HCT116 (cell line): ENCODE data around the gene RNF214. TPM values are rescaled to one million over a fixed set of nuclear protein-coding genes. Genes with fewer than 3 reads are reported as not detected.

Source experiments
- ATAC-seq: fragments of 200-7000 bp; cut with Tn5 transposase; 2 replicates; pipeline ENCODE4 v1.9.1; 2020; ENCODE audit warnings: mild to moderate bottlenecking, moderate library complexity
- BruUV-seq: library from RNA; stranded (reverse); fragments of 400-500 nt; replicated peaks from 2 replicates; lab custom pipeline; 2021; lab: Mats Ljungman, UMichigan
- CTCF ChIA-PET: fragments of 300-600 bp; sonication (Branson Sonifier 250); formaldehyde crosslinking; loops from one replicate; lab custom pipeline; 2021; ENCODE audit warnings: antibody characterized with exemption; lab: Charles Lee
- POLR2A ChIA-PET: fragments of 300-600, 350-600 bp; sonication (Branson Sonifier 250); formaldehyde crosslinking; loops from one replicate; lab custom pipeline; 2021; ENCODE audit warnings: antibody characterized with exemption; lab: Charles Lee
- RAD21 ChIA-PET, 2 experiments: fragments of 300-600 bp; sonication (Branson Sonifier 250); formaldehyde crosslinking; loops; one replicate each; lab custom pipeline; 2023; ENCODE audit warnings: low total read pairs in 2 of 2; ENCODE audit not compliant: uncharacterized antibody in 2 of 2, unreplicated experiment in 2 of 2, low non-redundant PET in 1 of 2; lab: Charles Lee
- DNase-seq: peaks from one replicate; pipeline ENCODE4 v3.0.0-alpha.2; 2010; ENCODE audit warnings: low read depth, low spot score
- H2AFZ ChIP-seq: fragments of 200-600 bp; shearing (Covaris generic), sonication (generic); 2 replicates; pipeline ENCODE4 v1.6.1; 2017; ENCODE audit warnings: low read depth, mixed run types, mixed read lengths, antibody characterized with exemption, low read length; ENCODE audit not compliant: poor library complexity, severe bottlenecking
- H3K27ac ChIP-seq: 2 replicates; pipeline ENCODE4 v1.5.1; 2012; ENCODE audit warnings: low read depth, low read length
- H3K27me3 ChIP-seq: fragments of 200-600 bp; sonication (generic); 2 replicates; pipeline ENCODE4 v1.6.1; 2016; ENCODE audit warnings: mixed run types, low read length, mixed read lengths; ENCODE audit not compliant: insufficient read depth
- H3K36me3 ChIP-seq, 2 experiments: fragments of 200-500 bp in 1 of 2; fragments of 200-600 bp in 1 of 2; sonication (Bioruptor generic) in 1 of 2; sonication (generic) in 1 of 2; 2 replicates each; pipeline versions ENCODE4 v1.5.1 to v1.6.1; 2014 to 2016; ENCODE audit warnings: low read length in 2 of 2, inconsistent platforms in 1 of 2, mixed read lengths in 1 of 2, mixed run types in 1 of 2; ENCODE audit not compliant: insufficient read depth in 2 of 2, control insufficient read depth in 1 of 2
- H3K4me1 ChIP-seq, 2 experiments: fragments of 200-600 bp in 1 of 2; sonication (generic) in 1 of 2; 2 replicates each; pipeline versions ENCODE4 v1.5.1 to v1.6.1; 2012 to 2017; ENCODE audit warnings: low read length in 2 of 2, inconsistent platforms in 1 of 2, mild to moderate bottlenecking in 1 of 2, mixed read lengths in 1 of 2, mixed run types in 1 of 2, moderate library complexity in 1 of 2; ENCODE audit not compliant: insufficient read depth in 2 of 2, control insufficient read depth in 1 of 2
- H3K4me2 ChIP-seq: fragments of 200-600 bp; sonication (generic); 2 replicates; pipeline ENCODE4 v1.6.1; 2017; ENCODE audit warnings: mixed run types, low read length, mixed read lengths
- H3K4me3 ChIP-seq, 2 experiments: fragments of 200-600 bp in 1 of 2; sonication (generic) in 1 of 2; replicated peaks in 1 of 2; 2 replicates each; pipeline ENCODE4 v1.5.1; 2011 to 2016; ENCODE audit warnings: low read length in 2 of 2, control low read depth in 1 of 2, low read depth in 1 of 2, mild to moderate bottlenecking in 1 of 2, mixed read lengths in 1 of 2, mixed run types in 1 of 2
- H3K79me2 ChIP-seq: fragments of 200-600 bp; sonication (generic); 2 replicates; pipeline ENCODE4 v1.6.1; 2017; ENCODE audit warnings: mild to moderate bottlenecking, mixed run types, low read length, moderate library complexity, mixed read lengths; ENCODE audit not compliant: insufficient read depth
- H3K9ac ChIP-seq: fragments of 200-600 bp; sonication (generic); 2 replicates; pipeline ENCODE4 v1.6.1; 2016; ENCODE audit warnings: low read length, mixed read lengths
- H3K9me2 ChIP-seq: fragments of 200-600 bp; sonication (generic), shearing (Covaris generic); 2 replicates; pipeline ENCODE4 v1.6.1; 2017; ENCODE audit warnings: mixed run types, mild to moderate bottlenecking, moderate library complexity; ENCODE audit not compliant: insufficient read depth
- H3K9me3 ChIP-seq, 2 experiments: fragments of 200-500 bp in 1 of 2; fragments of 200-600 bp in 1 of 2; sonication (Bioruptor generic) in 1 of 2; sonication (generic) in 1 of 2; 2 replicates each; pipeline ENCODE4 v1.6.1; 2014 to 2017; ENCODE audit warnings: low read length in 2 of 2, mixed read lengths in 2 of 2, inconsistent platforms in 1 of 2, low read depth in 1 of 2, mild to moderate bottlenecking in 1 of 2, mixed run types in 1 of 2, moderate library complexity in 1 of 2; ENCODE audit not compliant: control insufficient read depth in 1 of 2, insufficient read depth in 1 of 2
- H4K20me1 ChIP-seq: fragments of 200-600 bp; sonication (generic), shearing (Covaris generic); 2 replicates; pipeline ENCODE4 v1.6.1; 2017; ENCODE audit warnings: mixed run types, mild to moderate bottlenecking, moderate library complexity; ENCODE audit not compliant: insufficient read depth
- ATF3 ChIP-seq: IDR thresholded peaks from 2 replicates; pipeline ENCODE4 v1.6.1; 2012
- CBX3 ChIP-seq: IDR thresholded peaks from 2 replicates; pipeline ENCODE4 v1.6.1; 2012; ENCODE audit warnings: low read depth
- CTCF ChIP-seq, 3 experiments: fragments of 200-600 bp in 1 of 3; sonication (generic) in 1 of 3; IDR thresholded peaks in 2 of 3; conservative IDR thresholded peaks in 1 of 3; 2 replicates each; pipeline ENCODE4 v1.5.1; 2012 to 2017; ENCODE audit warnings: low read depth in 2 of 3, low read length in 2 of 3, antibody characterized with exemption in 1 of 3, borderline replicate concordance in 1 of 3, control low read depth in 1 of 3, mild to moderate bottlenecking in 1 of 3, mixed read lengths in 1 of 3, mixed run types in 1 of 3, moderate library complexity in 1 of 3; ENCODE audit not compliant: insufficient read depth in 1 of 3
- EGR1 ChIP-seq: IDR thresholded peaks from 2 replicates; pipeline ENCODE4 v1.6.1; 2012; ENCODE audit warnings: low read depth
- ELF1 ChIP-seq: IDR thresholded peaks from 2 replicates; pipeline ENCODE4 v1.6.1; 2012; ENCODE audit warnings: low read depth, borderline replicate concordance
- EZH2 ChIP-seq: fragments of 200-600 bp; sonication (generic); IDR thresholded peaks from 2 replicates; pipeline ENCODE4 v1.6.1; 2017; ENCODE audit warnings: antibody characterized with exemption, mixed run types
- FOSL1 ChIP-seq: IDR thresholded peaks from 2 replicates; pipeline ENCODE4 v1.6.1; 2012; ENCODE audit warnings: low read depth
- JUND ChIP-seq: IDR thresholded peaks from 2 replicates; pipeline ENCODE4 v1.6.1; 2012
- MAX ChIP-seq: IDR thresholded peaks from 2 replicates; pipeline ENCODE4 v1.6.1; 2012
- POLR2A ChIP-seq: IDR thresholded peaks from 2 replicates; pipeline ENCODE4 v1.7.0; 2011; ENCODE audit warnings: borderline replicate concordance; ENCODE audit not compliant: insufficient read depth, insufficient read length; ENCODE audit errors: extremely low read depth
- POLR2AphosphoS5 ChIP-seq: IDR thresholded peaks from 2 replicates; pipeline ENCODE4 v1.6.1; 2011; ENCODE audit warnings: mild to moderate bottlenecking, low read depth, low read length, moderate library complexity
- RAD21 ChIP-seq: IDR thresholded peaks from 2 replicates; pipeline ENCODE4 v1.6.1; 2012; ENCODE audit warnings: low read depth, mild to moderate bottlenecking
- SP1 ChIP-seq: IDR thresholded peaks from 2 replicates; pipeline ENCODE4 v1.6.1; 2012; ENCODE audit warnings: low read depth
- YY1 ChIP-seq: IDR thresholded peaks from 2 replicates; pipeline ENCODE4 v1.6.1; 2011; ENCODE audit warnings: low read length, low read depth, moderate library complexity, mild to moderate bottlenecking; ENCODE audit not compliant: insufficient replicate concordance; ENCODE audit errors: extremely low read depth
- ZBTB33 ChIP-seq: IDR thresholded peaks from 2 replicates; pipeline ENCODE4 v1.6.1; 2011; ENCODE audit warnings: mild to moderate bottlenecking, low read length, moderate library complexity; ENCODE audit not compliant: insufficient replicate concordance; ENCODE audit errors: extremely low read depth
- ZFX ChIP-seq: fragments of 450-650 bp; IDR thresholded peaks from 2 replicates; pipeline ENCODE4 v1.6.1; 2017
- ZNF274 ChIP-seq: fragments of 200-500 bp; sonication (Bioruptor generic); IDR thresholded peaks from 2 replicates; pipeline ENCODE4 v1.6.1; 2014; ENCODE audit warnings: mild to moderate bottlenecking, low read depth, low read length, inconsistent platforms
- intact Hi-C: fragments of 100-400 bp; cut with micrococcal nuclease; formaldehyde crosslinking; loops from 2 replicates; pipeline ENCODE4 v1.10.0; 2022
- total RNA-seq: library from RNA; stranded (reverse); gene quantifications from one replicate; pipeline ENCODE4 v1.2.1, GENCODE V29; 2021; ENCODE audit not compliant: unreplicated experiment

The RNF214 gene
- total RNA-seq, 1 experiment from 2014 or later: 29.3 TPM

- POLR2A ChIA-PET: no interaction called here
- no peaks in the 10 kb centered on the region for H3K27me3 ChIP-seq
- peaks cover 4 to 7% of the 10 kb centered on the region in 2 experiments; a peak in 2 of 4 replicates for H3K36me3 ChIP-seq
- no peaks in the 10 kb centered on the region for H3K79me2 ChIP-seq
- H3K4me1 ChIP-seq: peaks cover 0 to 3% of the 10 kb centered on the region in 2 experiments; a peak in 1 of 4 replicates
- H2AFZ ChIP-seq: no peak overlapping the region
- no peaks in the 10 kb centered on the region for H4K20me1 ChIP-seq
- RAD21 ChIA-PET: no interaction called here
- CTCF ChIA-PET: interaction anchor here (1.6 kb wide), 1 partner anchor 12 kb away, joined by 4 read pairs; no protein-coding TSS in a partner anchor
- DNase-seq (no peak), ATAC-seq (no peak)
- H3K4me3 ChIP-seq: no peak overlapping the region
- H3K9me3 ChIP-seq: no peaks in the 10 kb centered on the region
- no peaks in the 10 kb centered on the region for H3K9me2 ChIP-seq
- no peak overlapping the region for H3K4me2 ChIP-seq
- intact Hi-C loops: no loop called here
- H3K9ac ChIP-seq: no peak overlapping the region
- TF ChIP-seq ATF3 (no peak), SP1 (no peak), JUND (no peak), ELF1 (no peak), POLR2AphosphoS5 (no peak), EZH2 (no peak), YY1 (no peak), ZNF274 (no peak), CBX3 (no peak), RAD21 (no peak), ZBTB33 (no peak), CTCF (IDR thresholded peaks at IDR 0.05 in 2 of 3, conservative IDR thresholded peaks at IDR 0.05 in 1 of 3; ENCODE audit: borderline replicate concordance in 1 of 3, insufficient read depth in 1 of 3, low read depth in 2 of 3, low read length in 2 of 3) (no peak), EGR1 (no peak), ZFX (no peak), POLR2A (no peak), MAX (no peak), FOSL1 (no peak)
- no TSS peak for BruUV-seq
- no peak overlapping the region for H3K27ac ChIP-seq
Observed at GRCh38 chr11:117210620-117211019, 21.9 kb upstream of the RNF214 start.
